GM18505 (cell line): ENCODE data around the gene BCL11A.
"Not testable (repeated sequence)": the region's sequence is repeated elsewhere in the genome, so short reads cannot be mapped to it uniquely, and the experiment has no call there.

ENCODE experiments used
- ATAC-seq: cut with Tn5 transposase; IDR thresholded peaks from one replicate; pipeline ENCODE4 v1.9.1; 2021; ENCODE audit not compliant: unreplicated experiment
- POLR2A ChIP-seq: IDR thresholded peaks from 4 replicates; pipeline ENCODE4 v1.6.1; 2011; ENCODE audit warnings: borderline replicate concordance; ENCODE audit not compliant: insufficient read depth, insufficient read length; ENCODE audit errors: extremely low read depth

The BCL11A gene

DNA sequence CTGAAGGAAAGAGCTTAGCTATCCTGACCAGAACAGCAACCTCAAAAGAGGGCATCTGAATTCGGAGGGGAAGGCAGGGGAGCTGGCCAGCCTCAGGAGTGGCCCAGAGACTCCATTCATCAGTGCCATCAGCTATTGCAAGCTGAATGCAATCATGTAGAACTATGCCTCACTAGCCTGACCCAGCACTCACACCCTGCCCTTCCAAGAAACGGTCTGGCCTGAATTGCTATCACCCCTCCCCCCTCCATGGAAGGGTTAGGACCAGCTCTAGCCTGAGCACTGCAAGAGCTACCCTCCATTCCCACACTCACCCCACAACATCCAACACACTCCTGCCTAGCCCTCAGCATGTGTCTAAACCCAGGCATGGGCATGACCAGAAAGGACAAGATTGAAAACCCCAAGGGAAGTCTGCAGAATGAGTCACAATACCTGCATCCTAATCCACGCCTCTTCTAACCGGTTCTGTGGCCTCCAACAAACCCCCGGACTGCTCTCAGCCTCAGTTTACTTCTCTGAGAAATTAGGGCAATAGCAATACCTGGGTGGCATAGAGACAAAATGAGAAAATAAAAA, 120.3 kb downstream of the BCL11A start:
- ATAC-seq, result no peak

GRCh38 chr2:60432035-60432601, 121.3 kb downstream of the BCL11A start:
- TF ChIP-seq POLR2A, result no peak
- ATAC-seq, result no peak

More for the DNA sequence above, 120.3 kb downstream of the BCL11A start:
- TF ChIP-seq POLR2A, result no peak

- ATAC-seq, result no peak
- no peak for TF ChIP-seq POLR2A
Observed at GRCh38 chr2:60429681-60430080, 123.8 kb downstream of the BCL11A start.

GRCh38 chr2:60426880-60427279, 126.6 kb downstream of the BCL11A start:
- no peak for ATAC-seq
- no peak for TF ChIP-seq POLR2A

DNA sequence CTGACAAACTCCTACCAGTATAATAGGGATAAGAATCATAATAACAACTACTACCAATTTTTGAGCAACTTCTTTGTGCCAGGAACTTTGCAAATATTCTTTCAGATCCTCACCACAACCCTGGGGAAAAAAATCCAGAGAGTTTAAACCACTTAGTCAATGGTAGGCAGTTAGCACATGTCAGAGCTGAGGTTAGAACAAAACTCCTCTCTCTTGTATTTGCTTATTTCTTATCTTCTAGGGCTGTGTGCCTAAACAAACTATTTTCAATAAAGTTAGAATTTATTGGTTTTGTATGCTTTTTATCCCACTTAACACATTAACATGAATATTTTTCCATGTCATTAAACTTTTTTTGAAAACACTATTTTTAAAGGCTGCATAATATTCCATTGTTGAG, 127.1 kb downstream of the BCL11A start:
- no peak for ATAC-seq
- TF ChIP-seq POLR2A, result no peak

DNA sequence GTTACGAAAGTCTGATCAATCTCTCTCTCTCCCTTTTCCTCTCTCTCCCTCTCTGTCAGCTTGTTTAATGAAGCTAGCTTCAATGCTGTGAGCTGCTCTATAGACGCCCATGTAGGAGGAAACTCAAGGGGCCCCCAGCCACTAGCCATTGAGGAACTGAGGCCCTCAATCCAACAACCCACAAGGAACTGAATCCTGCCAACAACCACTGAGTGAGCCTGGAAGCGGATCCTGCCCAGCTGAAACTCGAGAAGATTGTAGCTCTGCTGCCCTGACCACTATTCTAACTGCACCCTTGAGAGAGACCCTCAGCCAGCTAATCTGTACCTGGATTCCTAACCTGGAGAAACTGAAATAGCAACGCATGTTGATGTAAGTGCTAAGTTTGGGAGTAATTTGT, 129.2 kb downstream of the BCL11A start:
- no peak for TF ChIP-seq POLR2A
- no peak for ATAC-seq

- no peak for ATAC-seq
- no peak for TF ChIP-seq POLR2A
Observed at GRCh38 chr2:60423505-60423904, 129.9 kb downstream of the BCL11A start.

- no peak for TF ChIP-seq POLR2A
- no peak for ATAC-seq
Observed at GRCh38 chr2:60422826-60423483, 130.5 kb downstream of the BCL11A start.

- not testable (repeated sequence) for ATAC-seq
Observed at GRCh38 chr2:60417210-60417609, 136.2 kb downstream of the BCL11A start.

DNA sequence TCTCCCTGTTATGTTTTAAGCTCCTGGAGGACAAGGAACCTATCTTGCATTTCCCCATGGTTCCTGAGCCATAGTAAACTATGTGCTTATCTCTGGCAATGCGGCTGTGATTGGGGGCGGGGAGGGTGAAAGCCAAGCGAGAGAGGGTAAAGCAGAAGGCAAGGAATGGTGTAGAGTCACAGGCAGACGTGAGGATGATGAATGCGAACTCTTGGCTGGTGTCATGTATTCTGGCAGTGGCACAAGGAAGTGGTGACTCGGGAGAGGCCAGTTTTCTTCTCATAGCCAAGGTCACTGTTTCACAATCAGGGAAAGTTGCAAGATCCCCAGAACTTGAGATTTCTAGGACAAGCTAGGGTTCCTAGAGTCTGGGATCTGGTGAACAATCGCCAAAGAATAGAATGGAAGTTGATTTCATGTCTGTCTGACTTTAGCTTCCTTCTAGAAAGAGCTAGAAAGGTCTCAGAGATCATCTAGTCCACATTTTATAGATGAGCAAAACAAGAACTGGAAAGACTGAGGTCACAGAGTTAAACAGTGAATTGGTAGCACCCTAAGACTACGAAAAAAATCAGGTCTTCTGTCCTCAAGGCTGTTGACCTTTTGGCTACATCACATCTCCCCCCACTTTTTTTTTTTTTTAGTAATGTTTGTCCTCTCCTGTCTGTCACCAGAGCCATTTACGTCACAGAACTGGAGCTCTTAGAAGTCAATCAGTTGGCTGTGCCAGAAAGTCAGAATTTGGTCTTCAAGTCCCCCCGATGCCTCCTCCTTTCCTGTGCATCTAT, 137.0 kb downstream of the BCL11A start:
- ATAC-seq, result no peak
- no peak for TF ChIP-seq POLR2A

DNA sequence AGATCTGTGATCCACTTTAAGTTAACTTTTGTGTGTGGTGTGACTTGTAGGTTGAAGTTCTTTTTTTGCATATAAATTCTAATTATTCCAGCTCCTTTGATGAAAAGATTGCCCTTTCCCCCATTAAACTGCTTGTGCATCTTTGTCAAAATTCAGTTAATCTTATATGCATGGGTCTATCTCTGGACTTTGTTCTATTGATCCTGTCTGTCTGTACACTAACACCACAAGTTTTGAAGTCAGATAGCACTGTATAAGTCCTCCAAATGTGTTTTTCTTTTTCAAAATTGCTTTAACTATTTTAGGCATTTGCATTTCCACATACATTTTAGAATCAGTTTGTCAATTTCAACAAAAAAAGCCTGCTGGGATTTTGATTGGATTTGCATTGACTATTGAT, 137.6 kb downstream of the BCL11A start:
- TF ChIP-seq POLR2A, result no peak
- ATAC-seq, result no peak

DNA sequence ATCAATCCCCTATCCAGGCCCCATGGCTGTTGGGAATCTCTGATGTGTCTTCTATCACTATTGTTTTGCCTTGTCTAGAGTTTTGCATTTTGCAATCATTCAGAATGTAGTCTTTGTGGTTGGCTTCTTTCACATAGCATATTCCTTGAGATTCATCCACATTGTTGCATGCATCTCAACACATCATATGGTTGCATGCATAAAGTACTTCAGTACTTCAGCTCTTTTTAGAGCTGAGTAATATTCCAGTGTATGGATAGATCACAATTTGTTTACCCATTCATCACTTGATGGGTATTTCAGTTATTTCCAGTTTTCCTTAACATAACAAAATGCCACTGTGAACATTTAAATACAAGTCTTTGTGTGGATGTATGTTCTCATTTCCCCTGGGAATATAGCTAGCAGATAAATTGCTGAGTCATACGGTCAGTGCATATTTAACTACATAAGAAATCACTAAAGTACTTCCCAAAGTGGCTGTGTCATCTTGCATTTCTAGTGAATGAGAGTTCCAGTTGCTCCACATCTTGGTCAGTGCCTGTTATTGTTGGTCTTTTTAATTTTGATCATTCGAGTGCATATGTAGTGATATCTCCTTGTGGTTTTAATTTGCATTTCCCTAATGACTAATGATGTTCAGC, 138.8 kb downstream of the BCL11A start:
- ATAC-seq, result no peak
- no peak for TF ChIP-seq POLR2A

DNA sequence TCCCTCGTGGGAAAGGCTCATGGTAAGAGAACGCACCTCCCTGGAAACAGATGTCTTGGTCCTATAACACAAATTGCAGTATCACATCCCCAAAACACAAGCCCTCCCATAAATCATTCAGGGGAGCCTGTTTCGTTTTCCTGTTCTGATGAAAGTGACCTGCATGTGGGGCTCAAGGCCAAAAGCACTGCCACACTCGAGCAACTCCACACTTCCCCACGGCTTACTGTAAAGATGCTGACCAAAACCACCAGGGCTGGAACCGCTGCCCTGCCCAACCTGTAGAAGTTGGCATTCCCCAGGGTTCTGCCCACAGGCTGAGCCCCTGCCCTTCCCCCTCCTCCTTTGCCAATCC, 139.7 kb downstream of the BCL11A start:
- ATAC-seq, result peak; percentile 73
- TF ChIP-seq POLR2A, result no peak
